ENCODE results near the gene MYDGF. TPM values are rescaled to one million over a fixed set of nuclear protein-coding genes. Genes with fewer than 3 reads are reported as not detected.

MYDGF gene
- total and polyA plus RNA-seq, 9 of the 15 experiments (the other 6 are each of a cell fraction or from before 2014, with no cell fraction given) = 4.2 to 141 (median 82.1) TPM

DNA sequence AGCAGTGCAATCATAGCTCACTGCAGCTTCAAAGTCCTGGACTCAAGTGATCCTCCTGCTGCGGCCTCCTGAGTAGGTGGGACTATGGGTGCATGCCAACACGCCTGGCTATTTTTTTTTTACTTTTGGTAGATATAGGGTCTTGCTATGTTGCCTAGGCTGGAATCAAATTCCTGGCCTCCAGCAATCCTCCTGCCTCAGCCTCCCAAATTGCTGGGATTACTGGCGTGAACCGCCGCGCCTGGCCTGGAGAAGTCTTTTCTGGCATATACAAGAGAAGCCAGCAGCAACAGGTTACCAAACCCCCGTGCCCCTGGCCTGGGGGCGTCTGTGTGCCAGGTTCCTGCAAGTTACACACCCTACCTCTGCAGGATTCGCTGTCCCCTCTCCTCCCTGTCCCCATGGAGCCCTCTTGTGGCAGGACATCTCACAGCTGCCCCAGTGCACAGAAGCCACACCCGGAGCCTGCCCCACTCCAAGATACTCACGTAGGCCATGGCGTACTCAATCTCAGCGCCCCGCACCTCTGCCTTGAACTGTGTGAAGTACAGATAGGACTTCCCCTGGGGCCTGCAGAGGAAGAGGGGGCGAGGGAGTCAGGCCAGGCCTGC is 9.9 kb downstream of the MYDGF start (continued):
- TF ChIP-seq TARDBP (IDR thresholded peaks at IDR 0.05) = 0 out of 2 replicates have a peak, but pooled peaks have one; percentile 37
- TF ChIP-seq RBFOX2 (IDR thresholded peaks at IDR 0.05; ENCODE audit: low read depth, low read length) = peak; percentile 40
- peak; percentile 77; the same call in 1 of the 2 replicates for TF ChIP-seq SMARCE1 (IDR thresholded peaks at IDR 0.05)
- peak; percentile 25; the same call in 1 of the 2 replicates for TF ChIP-seq STAG1 (CRISPR knock-in tag; IDR thresholded peaks at IDR 0.05; ENCODE audit: borderline replicate concordance)
- no peak for TF ChIP-seq SRSF9 (IDR thresholded peaks at IDR 0.05; ENCODE audit: borderline replicate concordance, low read depth, low read length)
- TF ChIP-seq, protein P1, sequence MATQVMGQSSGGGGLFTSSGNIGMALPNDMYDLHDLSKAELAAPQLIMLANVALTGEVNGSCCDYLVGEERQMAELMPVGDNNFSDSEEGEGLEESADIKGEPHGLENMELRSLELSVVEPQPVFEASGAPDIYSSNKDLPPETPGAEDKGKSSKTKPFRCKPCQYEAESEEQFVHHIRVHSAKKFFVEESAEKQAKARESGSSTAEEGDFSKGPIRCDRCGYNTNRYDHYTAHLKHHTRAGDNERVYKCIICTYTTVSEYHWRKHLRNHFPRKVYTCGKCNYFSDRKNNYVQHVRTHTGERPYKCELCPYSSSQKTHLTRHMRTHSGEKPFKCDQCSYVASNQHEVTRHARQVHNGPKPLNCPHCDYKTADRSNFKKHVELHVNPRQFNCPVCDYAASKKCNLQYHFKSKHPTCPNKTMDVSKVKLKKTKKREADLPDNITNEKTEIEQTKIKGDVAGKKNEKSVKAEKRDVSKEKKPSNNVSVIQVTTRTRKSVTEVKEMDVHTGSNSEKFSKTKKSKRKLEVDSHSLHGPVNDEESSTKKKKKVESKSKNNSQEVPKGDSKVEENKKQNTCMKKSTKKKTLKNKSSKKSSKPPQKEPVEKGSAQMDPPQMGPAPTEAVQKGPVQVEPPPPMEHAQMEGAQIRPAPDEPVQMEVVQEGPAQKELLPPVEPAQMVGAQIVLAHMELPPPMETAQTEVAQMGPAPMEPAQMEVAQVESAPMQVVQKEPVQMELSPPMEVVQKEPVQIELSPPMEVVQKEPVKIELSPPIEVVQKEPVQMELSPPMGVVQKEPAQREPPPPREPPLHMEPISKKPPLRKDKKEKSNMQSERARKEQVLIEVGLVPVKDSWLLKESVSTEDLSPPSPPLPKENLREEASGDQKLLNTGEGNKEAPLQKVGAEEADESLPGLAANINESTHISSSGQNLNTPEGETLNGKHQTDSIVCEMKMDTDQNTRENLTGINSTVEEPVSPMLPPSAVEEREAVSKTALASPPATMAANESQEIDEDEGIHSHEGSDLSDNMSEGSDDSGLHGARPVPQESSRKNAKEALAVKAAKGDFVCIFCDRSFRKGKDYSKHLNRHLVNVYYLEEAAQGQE (IDR thresholded peaks at IDR 0.05; ENCODE audit: borderline replicate concordance) = peak; percentile 33
- TF ChIP-seq, protein P1 (CRISPR knock-in tag; IDR thresholded peaks at IDR 0.05; ENCODE audit: low read depth) = no peak
- TF ChIP-seq PHF21A (IDR thresholded peaks at IDR 0.05; ENCODE audit: borderline replicate concordance, low read depth) = 0 out of 2 replicates have a peak, but pooled peaks have one; percentile 47
- peak; percentile 26; the same call in 1 of the 2 replicates for TF ChIP-seq CREM (IDR thresholded peaks at IDR 0.05; ENCODE audit: low read depth)
- TF ChIP-seq, protein P2, sequence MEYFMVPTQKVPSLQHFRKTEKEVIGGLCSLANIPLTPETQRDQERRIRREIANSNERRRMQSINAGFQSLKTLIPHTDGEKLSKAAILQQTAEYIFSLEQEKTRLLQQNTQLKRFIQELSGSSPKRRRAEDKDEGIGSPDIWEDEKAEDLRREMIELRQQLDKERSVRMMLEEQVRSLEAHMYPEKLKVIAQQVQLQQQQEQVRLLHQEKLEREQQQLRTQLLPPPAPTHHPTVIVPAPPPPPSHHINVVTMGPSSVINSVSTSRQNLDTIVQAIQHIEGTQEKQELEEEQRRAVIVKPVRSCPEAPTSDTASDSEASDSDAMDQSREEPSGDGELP (CRISPR knock-in tag; IDR thresholded peaks at IDR 0.05; ENCODE audit: borderline replicate concordance) = peak; percentile 62; the same call in 1 of the 2 replicates
- TF ChIP-seq SPI1 (IDR thresholded peaks at IDR 0.05; ENCODE audit: borderline replicate concordance, low read depth, low read length) = no peak
- TF ChIP-seq, protein P3, sequence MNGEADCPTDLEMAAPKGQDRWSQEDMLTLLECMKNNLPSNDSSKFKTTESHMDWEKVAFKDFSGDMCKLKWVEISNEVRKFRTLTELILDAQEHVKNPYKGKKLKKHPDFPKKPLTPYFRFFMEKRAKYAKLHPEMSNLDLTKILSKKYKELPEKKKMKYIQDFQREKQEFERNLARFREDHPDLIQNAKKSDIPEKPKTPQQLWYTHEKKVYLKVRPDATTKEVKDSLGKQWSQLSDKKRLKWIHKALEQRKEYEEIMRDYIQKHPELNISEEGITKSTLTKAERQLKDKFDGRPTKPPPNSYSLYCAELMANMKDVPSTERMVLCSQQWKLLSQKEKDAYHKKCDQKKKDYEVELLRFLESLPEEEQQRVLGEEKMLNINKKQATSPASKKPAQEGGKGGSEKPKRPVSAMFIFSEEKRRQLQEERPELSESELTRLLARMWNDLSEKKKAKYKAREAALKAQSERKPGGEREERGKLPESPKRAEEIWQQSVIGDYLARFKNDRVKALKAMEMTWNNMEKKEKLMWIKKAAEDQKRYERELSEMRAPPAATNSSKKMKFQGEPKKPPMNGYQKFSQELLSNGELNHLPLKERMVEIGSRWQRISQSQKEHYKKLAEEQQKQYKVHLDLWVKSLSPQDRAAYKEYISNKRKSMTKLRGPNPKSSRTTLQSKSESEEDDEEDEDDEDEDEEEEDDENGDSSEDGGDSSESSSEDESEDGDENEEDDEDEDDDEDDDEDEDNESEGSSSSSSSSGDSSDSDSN (IDR thresholded peaks at IDR 0.05; ENCODE audit: borderline replicate concordance in 1 of 2, low read depth in 2 of 2, low read length in 2 of 2) = 0 out of 4 replicates have a peak, but pooled peaks of 1 of the 2 experiments have one; percentile 51
- TF ChIP-seq, protein P4, sequence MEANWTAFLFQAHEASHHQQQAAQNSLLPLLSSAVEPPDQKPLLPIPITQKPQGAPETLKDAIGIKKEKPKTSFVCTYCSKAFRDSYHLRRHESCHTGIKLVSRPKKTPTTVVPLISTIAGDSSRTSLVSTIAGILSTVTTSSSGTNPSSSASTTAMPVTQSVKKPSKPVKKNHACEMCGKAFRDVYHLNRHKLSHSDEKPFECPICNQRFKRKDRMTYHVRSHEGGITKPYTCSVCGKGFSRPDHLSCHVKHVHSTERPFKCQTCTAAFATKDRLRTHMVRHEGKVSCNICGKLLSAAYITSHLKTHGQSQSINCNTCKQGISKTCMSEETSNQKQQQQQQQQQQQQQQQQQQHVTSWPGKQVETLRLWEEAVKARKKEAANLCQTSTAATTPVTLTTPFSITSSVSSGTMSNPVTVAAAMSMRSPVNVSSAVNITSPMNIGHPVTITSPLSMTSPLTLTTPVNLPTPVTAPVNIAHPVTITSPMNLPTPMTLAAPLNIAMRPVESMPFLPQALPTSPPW (CRISPR knock-in tag; IDR thresholded peaks at IDR 0.05) = 0 out of 2 replicates have a peak, but pooled peaks have one; percentile 17
- TF ChIP-seq SMC3 (conservative IDR thresholded peaks at IDR 0.05; ENCODE audit: insufficient read depth, low read depth, low read length) = peak; percentile 44; the same call in 1 of the 2 replicates
- peak; percentile 44; the same call in 1 of the 2 replicates for TF ChIP-seq CTBP1 (IDR thresholded peaks at IDR 0.05; ENCODE audit: borderline replicate concordance)

Data from K562 (cell line).